Fibroblast of skin of right quadriceps (primary cell): ENCODE results near the gene RNF144A.

Source experiments
- DNase-seq: peaks from one replicate; pipeline ENCODE4 v3.0.0-alpha.2; 2013

The RNF144A gene

GRCh38 chr2:6951046-6951445 is 33.8 kb downstream of the RNF144A start:
- DNase-seq = no peak

GRCh38 chr2:6952101-6952500 is 34.9 kb downstream of the RNF144A start:
- peak; percentile 56 for DNase-seq

- no peak for DNase-seq
Measured at GRCh38 chr2:6954586-6954985, 37.4 kb downstream of the RNF144A start.

- no peak for DNase-seq
Measured at GRCh38 chr2:6955511-6956136, 38.4 kb downstream of the RNF144A start.

- DNase-seq = no peak
Measured at GRCh38 chr2:6956566-6956965, 39.4 kb downstream of the RNF144A start.

- no peak for DNase-seq
Measured at GRCh38 chr2:6957031-6957714, 40.0 kb downstream of the RNF144A start.

- DNase-seq = no peak
Measured at GRCh38 chr2:6957910-6958615, 40.9 kb downstream of the RNF144A start.

- DNase-seq = no peak
Measured at GRCh38 chr2:6958616-6959235, 41.5 kb downstream of the RNF144A start.

GRCh38 chr2:6959751-6960150 is 42.5 kb downstream of the RNF144A start:
- DNase-seq = no peak

GRCh38 chr2:6960659-6961058 is 43.4 kb downstream of the RNF144A start:
- DNase-seq = peak; percentile 49

- no peak for DNase-seq
Measured at GRCh38 chr2:6963727-6964126, 46.5 kb downstream of the RNF144A start.

GRCh38 chr2:6965071-6965795 is 48.0 kb downstream of the RNF144A start:
- no peak for DNase-seq

GRCh38 chr2:6966446-6966940 is 49.3 kb downstream of the RNF144A start:
- no peak for DNase-seq

- DNase-seq = no peak
Measured at GRCh38 chr2:6967301-6967700, 50.1 kb downstream of the RNF144A start.

GRCh38 chr2:6968319-6969100 is 51.3 kb downstream of the RNF144A start:
- peak; percentile 24 for DNase-seq

- no peak for DNase-seq
Measured at GRCh38 chr2:6970551-6970950, 53.3 kb downstream of the RNF144A start.

GRCh38 chr2:6970976-6971480 is 53.8 kb downstream of the RNF144A start:
- no peak for DNase-seq

- DNase-seq = no peak
Measured at GRCh38 chr2:6971502-6971901, 54.3 kb downstream of the RNF144A start.

GRCh38 chr2:6972067-6972710 is 55.0 kb downstream of the RNF144A start:
- DNase-seq = no peak

- DNase-seq = no peak
Measured at GRCh38 chr2:6973895-6974545, 56.8 kb downstream of the RNF144A start.

GRCh38 chr2:6975988-6976387 is 58.8 kb downstream of the RNF144A start:
- no peak for DNase-seq
